Measurements from ENCODE around the gene PCDHA10.

DNA sequence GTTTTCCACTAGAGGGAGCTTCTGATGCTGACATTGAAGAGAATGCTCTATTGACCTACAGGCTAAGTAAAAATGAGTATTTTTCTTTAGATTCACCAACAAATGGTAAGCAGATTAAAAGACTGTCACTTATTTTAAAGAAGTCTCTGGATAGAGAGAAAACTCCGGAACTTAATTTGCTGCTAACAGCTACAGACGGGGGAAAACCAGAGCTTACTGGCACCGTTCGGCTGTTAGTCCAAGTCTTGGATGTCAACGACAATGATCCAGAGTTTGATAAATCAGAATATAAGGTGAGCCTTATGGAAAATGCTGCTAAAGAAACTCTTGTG is 13.8 kb downstream of the PCDHA10 start:
- TF ChIP-seq CTCF (conservative IDR thresholded peaks at IDR 0.05; ENCODE audit: low read depth, low read length), result no peak
- no peak for TF ChIP-seq POLR2A (IDR thresholded peaks at IDR 0.05; ENCODE audit: low read depth, low read length)
- TF ChIP-seq, protein P1, sequence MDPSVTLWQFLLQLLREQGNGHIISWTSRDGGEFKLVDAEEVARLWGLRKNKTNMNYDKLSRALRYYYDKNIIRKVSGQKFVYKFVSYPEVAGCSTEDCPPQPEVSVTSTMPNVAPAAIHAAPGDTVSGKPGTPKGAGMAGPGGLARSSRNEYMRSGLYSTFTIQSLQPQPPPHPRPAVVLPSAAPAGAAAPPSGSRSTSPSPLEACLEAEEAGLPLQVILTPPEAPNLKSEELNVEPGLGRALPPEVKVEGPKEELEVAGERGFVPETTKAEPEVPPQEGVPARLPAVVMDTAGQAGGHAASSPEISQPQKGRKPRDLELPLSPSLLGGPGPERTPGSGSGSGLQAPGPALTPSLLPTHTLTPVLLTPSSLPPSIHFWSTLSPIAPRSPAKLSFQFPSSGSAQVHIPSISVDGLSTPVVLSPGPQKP (IDR thresholded peaks at IDR 0.05; ENCODE audit: borderline replicate concordance, low read depth, low read length), result no peak
- TF ChIP-seq RCOR1 (IDR thresholded peaks at IDR 0.05; ENCODE audit: insufficient replicate concordance, low read length), result no peak
- TF ChIP-seq BHLHE40 (IDR thresholded peaks at IDR 0.05; ENCODE audit: low read depth, low read length), result no peak
- no peak for TF ChIP-seq MXI1 (IDR thresholded peaks at IDR 0.05; ENCODE audit: borderline replicate concordance, low read depth, low read length)
- TF ChIP-seq CEBPB (IDR thresholded peaks at IDR 0.05; ENCODE audit: low read depth, low read length), result no peak
- TF ChIP-seq SMC3 (IDR thresholded peaks at IDR 0.05; ENCODE audit: low read depth, low read length), result no peak
- TF ChIP-seq RFX5 (IDR thresholded peaks at IDR 0.05; ENCODE audit: low read depth, low read length), result no peak
- no peak for TF ChIP-seq RAD21 (IDR thresholded peaks at IDR 0.05; ENCODE audit: low read length)
- TF ChIP-seq MAFK (IDR thresholded peaks at IDR 0.05; ENCODE audit: low read depth, low read length), result no peak
